ENCODE measurements around the gene ZNRF2.

The ZNRF2 gene

GRCh38 chr7:30313348-30313747 is 29.0 kb downstream of the ZNRF2 start:
- no peak for DNase-seq
- intact Hi-C loops (cut with DNase I): no loop called here

- no peak for DNase-seq
- intact Hi-C loops (cut with DNase I): no loop called here
Measured at GRCh38 chr7:30313793-30314192, 29.4 kb downstream of the ZNRF2 start.

- intact Hi-C loops (cut with DNase I): no loop called here
- DNase-seq: no peak
Measured at GRCh38 chr7:30315589-30315988, 31.2 kb downstream of the ZNRF2 start.

GRCh38 chr7:30320392-30320791 is 36.0 kb downstream of the ZNRF2 start:
- no peak for DNase-seq
- intact Hi-C loops (cut with DNase I): no loop called here

GRCh38 chr7:30321089-30321881 is 36.9 kb downstream of the ZNRF2 start:
- intact Hi-C loops (cut with DNase I): no loop called here
- no peak for DNase-seq

- intact Hi-C loops (cut with DNase I): no loop called here
- DNase-seq: no peak
Measured at GRCh38 chr7:30321882-30322192, 37.4 kb downstream of the ZNRF2 start.

GRCh38 chr7:30322271-30323005 is 38.0 kb downstream of the ZNRF2 start:
- intact Hi-C loops (cut with DNase I): no loop called here
- DNase-seq: no peak

GRCh38 chr7:30323006-30323355 is 38.6 kb downstream of the ZNRF2 start:
- DNase-seq: no peak
- intact Hi-C loops (cut with DNase I): no loop called here

GRCh38 chr7:30327813-30328212 is 43.4 kb downstream of the ZNRF2 start:
- intact Hi-C loops (cut with DNase I): no loop called here
- DNase-seq: no peak

- no peak for DNase-seq
- intact Hi-C loops (cut with DNase I): no loop called here
Measured at GRCh38 chr7:30328381-30328780, 44.0 kb downstream of the ZNRF2 start.

GRCh38 chr7:30329716-30330115 is 45.3 kb downstream of the ZNRF2 start:
- intact Hi-C loops (cut with DNase I): no loop called here

GRCh38 chr7:30330134-30331111 is 46.0 kb downstream of the ZNRF2 start:
- no peak for DNase-seq
- intact Hi-C loops (cut with DNase I): no loop called here

More at GRCh38 chr7:30329716-30330115, 45.3 kb downstream of the ZNRF2 start:
- no peak for DNase-seq

- no peak for DNase-seq
- intact Hi-C loops (cut with DNase I): no loop called here
Measured at GRCh38 chr7:30331338-30331737, 46.9 kb downstream of the ZNRF2 start.

- intact Hi-C loops (cut with DNase I): no loop called here
Measured at GRCh38 chr7:30332549-30332948, 48.2 kb downstream of the ZNRF2 start.

GRCh38 chr7:30335763-30336487 is 51.5 kb downstream of the ZNRF2 start:
- intact Hi-C loops (cut with DNase I): no loop called here
- DNase-seq: no peak

More at GRCh38 chr7:30332549-30332948, 48.2 kb downstream of the ZNRF2 start:
- no peak for DNase-seq

- no peak for DNase-seq
- intact Hi-C loops (cut with DNase I): no loop called here
Measured at GRCh38 chr7:30344513-30344912, 60.1 kb downstream of the ZNRF2 start.

- intact Hi-C loops (cut with DNase I): no loop called here
- DNase-seq: no peak
Measured at GRCh38 chr7:30347226-30348082, 63.1 kb downstream of the ZNRF2 start.

- no peak for DNase-seq
- intact Hi-C loops (cut with DNase I): no loop called here
Measured at GRCh38 chr7:30348083-30348560, 63.7 kb downstream of the ZNRF2 start.

- no peak for DNase-seq
- intact Hi-C loops (cut with DNase I): no loop called here
Measured at GRCh38 chr7:30349170-30349569, 64.8 kb downstream of the ZNRF2 start.
